ENCODE results near the gene GRAMD2B.
"Not testable (repeated sequence)": the region's sequence is repeated elsewhere in the genome, so short reads cannot be mapped to it uniquely, and the experiment has no call there.

Gene GRAMD2B, protein sequence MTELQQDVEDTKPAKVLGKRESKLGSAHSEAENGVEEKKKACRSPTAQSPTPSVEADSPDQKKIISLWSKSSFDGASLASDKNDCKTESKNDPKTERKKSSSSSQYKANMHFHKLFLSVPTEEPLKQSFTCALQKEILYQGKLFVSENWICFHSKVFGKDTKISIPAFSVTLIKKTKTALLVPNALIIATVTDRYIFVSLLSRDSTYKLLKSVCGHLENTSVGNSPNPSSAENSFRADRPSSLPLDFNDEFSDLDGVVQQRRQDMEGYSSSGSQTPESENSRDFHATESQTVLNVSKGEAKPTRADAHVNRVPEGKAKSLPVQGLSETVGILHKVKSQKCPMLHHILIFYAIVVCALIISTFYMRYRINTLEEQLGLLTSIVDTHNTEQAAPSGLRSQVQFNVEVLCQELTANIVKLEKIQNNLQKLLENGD

DNA sequence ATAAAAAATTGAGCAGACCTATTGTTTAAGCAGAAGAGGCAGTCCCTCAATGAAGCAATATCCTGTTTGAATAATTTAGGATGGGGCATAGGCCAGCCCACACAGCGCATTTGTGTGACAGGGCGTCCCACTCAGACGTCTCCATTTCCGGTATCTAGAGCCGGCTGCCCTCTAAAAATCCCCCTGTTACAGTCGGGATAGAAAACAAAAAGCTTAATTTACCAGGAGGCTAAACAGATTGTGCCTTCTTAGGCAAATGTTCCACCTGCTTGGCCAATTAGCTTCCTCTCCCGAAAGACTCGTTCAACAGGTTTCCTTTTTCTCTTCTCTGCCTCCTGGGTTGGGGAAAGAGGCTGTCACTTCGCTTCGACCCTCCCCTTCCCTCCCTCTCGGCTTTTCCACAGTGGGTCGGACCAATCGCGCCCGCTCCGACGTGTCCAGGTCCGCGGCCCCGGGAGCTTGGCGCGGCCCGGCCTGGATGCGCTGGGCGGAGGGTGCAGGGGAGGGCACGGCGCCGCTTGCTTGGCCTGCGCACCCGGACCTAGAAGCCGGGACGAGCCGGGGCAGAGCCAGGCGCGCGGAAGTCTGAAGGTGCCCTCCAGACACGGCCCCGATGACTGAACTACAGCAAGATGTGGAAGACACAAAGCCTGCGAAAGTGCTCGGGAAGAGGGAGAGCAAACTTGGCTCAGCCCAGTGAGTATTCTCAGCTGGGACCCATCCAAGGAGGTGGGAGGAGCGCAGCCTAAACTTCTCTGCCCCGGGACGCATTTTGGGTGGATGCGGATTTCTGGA, at the start of gene GRAMD2B:
Gene GRAMD2B, plus strand, starts transcription at position 416 of the 795 bp plus-strand sequence. Its CDS starts 198 bp downstream, at position 614.
- H3K36me3 Mint-ChIP-seq, result peaks cover 4% of the 10 kb centered on the region
- no peaks in the 10 kb centered on the region for H3K9me3 Mint-ChIP-seq (ENCODE audit: low read depth)
- H3K27me3 Mint-ChIP-seq, result no peaks in the 10 kb centered on the region
- peak within 1 kb of the TSS; percentile 93 for H3K4me3 Mint-ChIP-seq
- H3K4me1 Mint-ChIP-seq (ENCODE audit: low read depth), result peaks cover 32% of the 10 kb centered on the region
- H3K27ac Mint-ChIP-seq, result peak within 1 kb of the TSS; percentile 91

DNA sequence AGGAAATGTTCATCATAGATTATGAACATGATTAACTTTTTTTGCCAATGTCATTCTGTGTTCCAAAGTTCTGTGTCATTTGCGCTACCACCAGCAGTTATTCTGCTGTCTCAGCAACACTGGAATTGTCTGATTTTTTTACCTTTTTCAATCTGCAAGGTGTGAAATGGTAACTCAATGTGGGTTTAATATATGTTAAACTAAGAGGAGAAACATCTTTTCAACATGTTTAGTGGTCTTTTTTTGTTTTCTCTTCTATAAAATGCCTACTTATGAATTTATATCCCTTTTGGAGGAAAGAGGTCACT, 49.1 kb upstream of the GRAMD2B start:
- Mint-ChIP-seq H3K27ac (no peak overlapping the region), H3K4me1 (ENCODE audit: low read depth) (peaks cover 17% of the 10 kb centered on the region), H3K27me3 (no peaks in the 10 kb centered on the region), H3K36me3 (no peaks in the 10 kb centered on the region), H3K9me3 (ENCODE audit: low read depth) (no peaks in the 10 kb centered on the region), H3K4me3 (no peak overlapping the region)

DNA sequence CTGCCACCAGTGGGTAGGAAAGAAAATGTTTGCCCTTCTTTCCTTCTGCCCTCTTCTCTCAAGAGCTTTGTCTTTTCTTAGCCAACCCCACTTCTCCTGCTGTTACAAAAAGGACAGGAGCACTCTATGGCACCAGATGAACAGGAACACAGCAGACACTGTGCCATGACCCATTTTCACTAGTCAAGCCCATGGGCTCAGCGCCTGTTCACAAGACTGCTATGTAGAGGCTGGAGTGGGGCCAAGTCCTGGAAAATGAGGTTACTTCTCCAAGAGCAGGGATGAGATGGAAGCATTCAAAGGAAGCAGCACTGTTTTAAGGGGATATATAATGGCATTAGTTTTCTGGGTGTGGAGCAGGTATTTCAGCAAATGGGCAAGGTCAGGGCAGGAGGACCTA, 46.8 kb upstream of the GRAMD2B start:
- Mint-ChIP-seq H3K4me1 (ENCODE audit: low read depth) (peaks cover 17% of the 10 kb centered on the region), H3K9me3 (ENCODE audit: low read depth) (no peaks in the 10 kb centered on the region), H3K4me3 (no peak overlapping the region), H3K27me3 (no peaks in the 10 kb centered on the region), H3K36me3 (no peaks in the 10 kb centered on the region), H3K27ac (no peak overlapping the region)

DNA sequence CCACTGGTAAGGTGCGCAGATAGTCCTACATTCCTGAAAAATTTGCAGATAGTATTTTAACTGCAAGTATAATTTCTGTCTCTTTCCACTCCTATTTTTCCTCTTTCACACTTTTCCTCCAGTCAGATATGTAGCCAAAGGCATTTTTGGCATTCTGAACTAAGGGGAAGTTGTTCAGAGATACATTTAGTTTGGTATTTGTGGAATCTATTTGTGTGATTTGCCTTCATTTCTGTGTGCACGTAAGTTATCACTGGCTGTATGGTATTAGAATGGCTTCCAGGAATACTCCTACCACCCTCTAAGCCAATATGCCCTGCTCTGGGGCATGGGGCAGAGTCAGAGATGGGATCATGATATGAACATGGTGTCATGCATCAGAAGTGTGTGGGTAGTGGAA, 45.8 kb upstream of the GRAMD2B start:
- no peaks in the 10 kb centered on the region for H3K9me3 Mint-ChIP-seq (ENCODE audit: low read depth)
- H3K27ac Mint-ChIP-seq, result no peak overlapping the region
- H3K27me3 Mint-ChIP-seq, result no peaks in the 10 kb centered on the region
- H3K4me1 Mint-ChIP-seq (ENCODE audit: low read depth), result peaks cover 17% of the 10 kb centered on the region
- no peak overlapping the region for H3K4me3 Mint-ChIP-seq
- no peaks in the 10 kb centered on the region for H3K36me3 Mint-ChIP-seq

DNA sequence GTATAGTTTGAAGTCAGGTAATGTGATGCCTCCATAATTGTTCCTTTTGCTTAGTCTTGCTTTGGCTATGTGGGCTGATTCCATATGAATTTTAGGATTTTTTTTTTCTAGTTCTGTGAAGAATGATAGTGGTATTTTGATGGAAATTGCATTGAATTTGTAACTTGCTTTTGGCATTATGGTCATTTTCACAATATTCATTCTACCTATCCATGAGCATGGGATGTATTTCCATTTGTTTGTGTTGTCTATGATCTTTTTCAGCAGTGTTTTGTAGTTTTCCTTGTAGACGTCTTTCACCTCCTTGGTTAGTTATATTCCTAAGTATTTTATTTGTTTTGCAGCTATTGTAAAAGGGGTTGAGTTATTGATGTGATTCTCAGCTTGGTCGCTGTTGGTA, 42.9 kb upstream of the GRAMD2B start:
- H3K27me3 Mint-ChIP-seq; H3K4me1 Mint-ChIP-seq (ENCODE audit: low read depth); H3K4me3 Mint-ChIP-seq; H3K9me3 Mint-ChIP-seq (ENCODE audit: low read depth); H3K36me3 Mint-ChIP-seq; H3K27ac Mint-ChIP-seq: not testable (repeated sequence)

- H3K36me3 Mint-ChIP-seq, result no peaks in the 10 kb centered on the region
- H3K9me3 Mint-ChIP-seq (ENCODE audit: low read depth), result no peaks in the 10 kb centered on the region
- H3K4me3 Mint-ChIP-seq, result no peak overlapping the region
- H3K27me3 Mint-ChIP-seq, result no peaks in the 10 kb centered on the region
- no peaks in the 10 kb centered on the region for H3K4me1 Mint-ChIP-seq (ENCODE audit: low read depth)
- no peak overlapping the region for H3K27ac Mint-ChIP-seq
Measured at GRCh38 chr5:126383246-126383645, 40.0 kb upstream of the GRAMD2B start.

DNA sequence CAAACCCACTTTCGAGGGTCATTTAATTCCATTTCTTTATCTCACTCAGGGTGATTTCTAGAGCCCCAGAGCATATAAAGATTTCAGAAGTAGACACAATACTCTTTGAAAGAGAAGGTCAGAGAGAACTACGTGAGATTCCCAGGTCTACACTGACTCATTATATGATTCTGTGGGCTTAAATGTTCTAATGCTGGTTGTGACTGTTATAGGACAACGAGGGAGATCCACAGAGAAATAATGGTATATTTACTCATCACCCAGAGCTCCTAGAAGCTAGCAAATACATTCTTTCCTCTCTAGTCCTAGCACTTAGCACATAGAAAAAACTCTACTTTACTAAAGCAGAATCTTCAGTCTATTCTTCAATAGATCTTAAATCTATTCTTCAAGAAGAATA, 39.4 kb upstream of the GRAMD2B start:
- Mint-ChIP-seq H3K27ac (no peak overlapping the region), H3K9me3 (ENCODE audit: low read depth) (no peaks in the 10 kb centered on the region), H3K36me3 (no peaks in the 10 kb centered on the region), H3K4me3 (no peak overlapping the region), H3K27me3 (no peaks in the 10 kb centered on the region), H3K4me1 (ENCODE audit: low read depth) (no peaks in the 10 kb centered on the region)

GRCh38 chr5:126384985-126385384, 38.2 kb upstream of the GRAMD2B start:
- Mint-ChIP-seq H3K4me1 (ENCODE audit: low read depth) (no peaks in the 10 kb centered on the region), H3K36me3 (peaks cover 2% of the 10 kb centered on the region), H3K27me3 (peaks cover 1% of the 10 kb centered on the region), H3K4me3 (no peak overlapping the region), H3K9me3 (ENCODE audit: low read depth) (no peaks in the 10 kb centered on the region), H3K27ac (no peak overlapping the region)

DNA sequence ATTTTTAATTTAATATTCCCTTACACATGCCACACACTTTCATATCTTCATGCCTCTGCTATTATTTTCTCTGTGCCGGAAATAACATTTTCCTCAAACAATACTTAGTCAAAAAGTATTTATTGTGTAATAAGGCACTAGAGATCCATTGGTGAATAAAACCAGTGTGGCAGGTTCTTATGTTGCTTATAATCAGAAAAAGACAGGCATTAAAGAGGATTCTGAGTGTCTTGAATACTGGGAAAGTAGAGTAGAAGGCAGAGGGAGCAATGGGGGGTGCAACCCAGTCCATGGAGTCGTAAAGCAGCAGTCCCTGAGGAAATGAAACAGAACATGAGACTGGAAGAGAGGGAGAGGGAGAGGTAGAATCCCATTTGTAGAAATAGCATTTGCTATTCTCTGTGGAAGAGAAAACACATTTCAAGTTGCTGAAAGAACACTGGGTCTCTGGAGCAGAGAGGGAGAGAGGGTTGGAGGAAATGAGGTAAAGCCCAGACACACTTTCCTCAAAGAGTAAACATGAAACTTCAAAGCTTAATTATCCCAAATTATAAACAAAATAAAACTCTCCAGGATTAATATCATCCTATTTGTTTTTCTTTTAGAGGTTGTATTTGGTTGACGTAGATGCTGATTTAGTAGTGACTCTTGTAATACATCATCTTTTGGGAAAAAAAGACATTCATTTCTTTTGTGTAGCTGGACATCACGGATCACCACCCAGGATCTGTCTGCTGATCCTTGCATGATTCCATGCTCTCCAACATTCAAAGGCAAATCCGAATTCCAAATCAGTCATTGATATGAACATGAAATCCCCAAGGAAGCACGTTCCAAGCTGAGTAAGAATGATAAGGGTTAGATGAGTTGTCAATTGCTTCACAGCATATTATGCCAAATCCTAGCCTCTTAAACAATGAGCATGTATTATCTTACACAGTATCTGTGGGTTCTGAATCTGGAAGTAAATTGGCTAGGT, 37.4 kb upstream of the GRAMD2B start:
- Mint-ChIP-seq H3K4me3 (no peak overlapping the region), H3K27me3 (peaks cover 1% of the 10 kb centered on the region), H3K9me3 (ENCODE audit: low read depth) (no peaks in the 10 kb centered on the region), H3K4me1 (ENCODE audit: low read depth) (no peaks in the 10 kb centered on the region), H3K27ac (no peak overlapping the region), H3K36me3 (peaks cover 2% of the 10 kb centered on the region)

- Mint-ChIP-seq H3K4me1 (ENCODE audit: low read depth) (no peaks in the 10 kb centered on the region), H3K27me3 (peaks cover 1% of the 10 kb centered on the region), H3K9me3 (ENCODE audit: low read depth) (no peaks in the 10 kb centered on the region), H3K36me3 (peaks cover 2% of the 10 kb centered on the region), H3K4me3 (no peak overlapping the region), H3K27ac (no peak overlapping the region)
Measured at GRCh38 chr5:126389179-126389578, 34.0 kb upstream of the GRAMD2B start.

DNA sequence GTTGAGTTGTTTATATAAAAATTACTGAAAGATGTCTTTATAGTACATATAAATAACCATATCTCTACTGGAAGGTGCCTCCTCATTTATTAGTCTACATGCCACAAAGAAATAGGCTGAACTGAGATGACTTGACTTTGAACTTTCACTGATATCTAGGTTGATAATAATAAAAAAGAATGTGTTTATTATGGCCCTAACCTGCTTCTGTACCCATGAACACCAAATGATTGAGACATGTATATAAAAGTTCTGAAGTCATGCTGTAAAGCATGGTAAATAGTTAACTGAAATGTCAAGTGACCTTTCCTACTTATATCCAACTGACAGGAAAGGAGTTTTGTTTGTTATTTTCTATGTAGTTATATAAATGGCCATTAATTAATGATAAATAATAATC, 33.2 kb upstream of the GRAMD2B start:
- Mint-ChIP-seq H3K27ac (no peak overlapping the region), H3K4me3 (no peak overlapping the region), H3K27me3 (peaks cover 1% of the 10 kb centered on the region), H3K4me1 (ENCODE audit: low read depth) (no peaks in the 10 kb centered on the region), H3K9me3 (ENCODE audit: low read depth) (no peaks in the 10 kb centered on the region), H3K36me3 (peaks cover 2% of the 10 kb centered on the region)

GRCh38 chr5:126391386-126391785, 31.8 kb upstream of the GRAMD2B start:
- H3K27me3 Mint-ChIP-seq, result peaks cover 1% of the 10 kb centered on the region
- no peak overlapping the region for H3K4me3 Mint-ChIP-seq
- H3K27ac Mint-ChIP-seq, result no peak overlapping the region
- H3K36me3 Mint-ChIP-seq, result peaks cover 2% of the 10 kb centered on the region
- no peaks in the 10 kb centered on the region for H3K4me1 Mint-ChIP-seq (ENCODE audit: low read depth)
- H3K9me3 Mint-ChIP-seq (ENCODE audit: low read depth), result no peaks in the 10 kb centered on the region

DNA sequence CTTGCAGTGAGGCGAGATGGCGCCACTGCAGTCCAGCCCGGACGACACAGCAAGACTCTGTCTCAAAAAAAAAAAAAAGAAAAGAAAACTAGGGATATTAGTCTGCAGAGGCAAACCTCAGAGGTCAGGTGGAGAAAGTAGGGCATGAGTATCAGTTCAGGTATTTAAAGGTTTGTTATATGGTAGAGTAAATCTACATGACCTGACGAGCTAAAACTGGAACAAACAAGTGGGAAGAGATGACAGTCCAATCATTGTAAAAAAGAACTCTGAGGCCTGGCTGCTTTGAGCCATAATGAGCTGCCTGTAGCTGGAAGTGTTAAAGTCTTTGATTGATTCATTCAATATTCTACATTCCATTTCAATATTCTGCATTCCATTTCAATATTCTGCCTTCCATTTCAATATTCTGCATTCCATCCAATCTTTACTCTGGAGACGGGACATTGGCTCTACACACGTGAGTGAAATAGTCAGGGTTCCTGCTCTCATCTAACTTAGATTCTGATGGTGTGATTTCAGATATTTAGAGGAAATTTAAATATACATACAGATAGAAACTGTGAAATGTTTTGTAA, 28.9 kb upstream of the GRAMD2B start:
- no peaks in the 10 kb centered on the region for H3K4me1 Mint-ChIP-seq (ENCODE audit: low read depth)
- H3K9me3 Mint-ChIP-seq (ENCODE audit: low read depth), result peaks cover under 1% of the 10 kb centered on the region
- H3K27ac Mint-ChIP-seq, result no peak overlapping the region
- H3K27me3 Mint-ChIP-seq, result no peaks in the 10 kb centered on the region
- no peak overlapping the region for H3K4me3 Mint-ChIP-seq
- H3K36me3 Mint-ChIP-seq, result peaks cover 3% of the 10 kb centered on the region

DNA sequence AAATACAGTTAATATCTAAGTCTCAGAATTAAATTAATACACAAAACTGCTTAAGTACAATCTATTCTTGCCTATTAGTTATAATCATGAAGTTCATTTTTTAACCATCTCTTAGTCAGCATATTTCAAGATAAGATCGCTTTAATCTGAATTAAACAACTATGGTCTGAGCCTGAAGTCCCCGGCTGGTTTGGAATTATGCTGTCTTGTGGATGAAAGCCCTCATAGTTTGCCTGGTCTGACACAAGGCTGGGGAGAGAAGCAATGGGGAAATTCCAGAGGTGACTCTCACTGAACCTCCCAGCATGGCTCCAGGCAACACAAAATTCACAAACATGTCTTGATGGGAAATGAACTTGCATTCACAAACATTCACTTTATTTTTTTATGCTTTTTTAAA, 28.0 kb upstream of the GRAMD2B start:
- H3K27me3 Mint-ChIP-seq, result no peaks in the 10 kb centered on the region
- peaks cover 4% of the 10 kb centered on the region for H3K36me3 Mint-ChIP-seq
- peaks cover 8% of the 10 kb centered on the region for H3K9me3 Mint-ChIP-seq (ENCODE audit: low read depth)
- H3K4me3 Mint-ChIP-seq, result no peak overlapping the region
- no peaks in the 10 kb centered on the region for H3K4me1 Mint-ChIP-seq (ENCODE audit: low read depth)
- H3K27ac Mint-ChIP-seq, result no peak overlapping the region
